H1 (cell line): ENCODE results near the gene CACFD1. TPM values are rescaled to one million over a fixed set of nuclear protein-coding genes. Genes with fewer than 3 reads are reported as not detected.

Experiments used
- CTCF ChIA-PET: fragments of 300-600 bp; sonication (Branson Sonifier 250); formaldehyde crosslinking; loops from one replicate; lab custom pipeline; 2021; ENCODE audit not compliant: partially characterized antibody; lab: Charles Lee
- POLR2A ChIA-PET: fragments of 300-600 bp; sonication (Branson Sonifier 250); formaldehyde crosslinking; loops from one replicate; lab custom pipeline; 2021; ENCODE audit warnings: inconsistent platforms; ENCODE audit not compliant: partially characterized antibody; lab: Charles Lee
- DNase-seq, 2 experiments: peaks; one replicate each; pipeline versions ENCODE4 v3.0.0 to v3.0.0-alpha.2; 2010 to 2022; ENCODE audit warnings: low spot score in 2 of 2, low read depth in 1 of 2, mixed read lengths in 1 of 2
- FAIRE-seq: peaks from 2 replicates; lab custom pipeline; 2011; peaks lifted over from hg19 to GRCh38; lab: Jason Lieb, UNC
- H2AFZ ChIP-seq: 2 replicates; pipeline ENCODE4 v1.8.1; 2012; ENCODE audit warnings: low read length, inconsistent platforms
- H2AK5ac ChIP-seq: 2 replicates; pipeline ENCODE4 v1.6.1; 2013; ENCODE audit warnings: low read depth, low read length
- H2BK120ac ChIP-seq: replicated peaks from 2 replicates; pipeline ENCODE3; 2013; ENCODE audit warnings: low read depth, low read length, inconsistent platforms
- H2BK12ac ChIP-seq: 2 replicates; pipeline ENCODE4 v1.6.1; 2013; ENCODE audit warnings: low read depth, low read length
- H2BK15ac ChIP-seq: 2 replicates; pipeline ENCODE4 v1.6.1; 2013; ENCODE audit warnings: low read length
- H2BK20ac ChIP-seq: 2 replicates; pipeline ENCODE4 v1.6.1; 2013; ENCODE audit warnings: low read length
- H2BK5ac ChIP-seq: 2 replicates; pipeline ENCODE4 v1.6.1; 2013; ENCODE audit warnings: low read depth, low read length
- H3K14ac ChIP-seq: 2 replicates; pipeline ENCODE4 v1.6.1; 2013; ENCODE audit warnings: inconsistent platforms; ENCODE audit not compliant: insufficient read length
- H3K18ac ChIP-seq: 2 replicates; pipeline ENCODE4 v1.6.1; 2013; ENCODE audit warnings: low read length; ENCODE audit errors: extremely low read depth
- H3K23ac ChIP-seq: 2 replicates; pipeline ENCODE4 v1.6.1; 2013; ENCODE audit warnings: inconsistent platforms; ENCODE audit not compliant: insufficient read length
- H3K23me2 ChIP-seq: 2 replicates; pipeline ENCODE4 v1.6.1; 2013; ENCODE audit warnings: low read depth, low read length
- H3K27ac ChIP-seq: 2 replicates; pipeline ENCODE4 v1.6.1; 2011; ENCODE audit warnings: low read depth, low read length, inconsistent platforms
- H3K27me3 ChIP-seq, 4 experiments: replicated peaks in 1 of 4; 1 replicate in 1 of 4; 2 replicates in 3 of 4; pipeline versions ENCODE4 v1.6.1 to v1.8.1; 2011 to 2013; ENCODE audit warnings: low read length in 3 of 4, mild to moderate bottlenecking in 3 of 4, inconsistent platforms in 2 of 4, mixed read lengths in 2 of 4, moderate library complexity in 1 of 4; ENCODE audit not compliant: control insufficient read depth in 3 of 4, insufficient read depth in 3 of 4; ENCODE audit errors: extremely low read depth in 1 of 4
- H3K36me3 ChIP-seq, 4 experiments: 2 replicates each; pipeline versions ENCODE4 v1.6.1 to v1.8.1; 2011 to 2013; ENCODE audit warnings: mild to moderate bottlenecking in 4 of 4, low read length in 3 of 4, moderate library complexity in 2 of 4, control low read depth in 1 of 4, inconsistent platforms in 1 of 4; ENCODE audit not compliant: insufficient read depth in 4 of 4, control insufficient read depth in 2 of 4
- H3K4ac ChIP-seq: replicated peaks from 2 replicates; pipeline ENCODE3; 2013; ENCODE audit warnings: low read length, low read depth, mixed read lengths, inconsistent platforms; ENCODE audit not compliant: insufficient read length
- H3K4me1 ChIP-seq, 4 experiments: replicated peaks in 1 of 4; 1 replicate in 1 of 4; 2 replicates in 3 of 4; pipeline versions ENCODE4 v1.6.1 to v1.8.1; 2011 to 2013; ENCODE audit warnings: low read length in 3 of 4, inconsistent platforms in 2 of 4, mixed read lengths in 1 of 4; ENCODE audit not compliant: insufficient read depth in 4 of 4, control insufficient read depth in 3 of 4
- H3K4me2 ChIP-seq, 2 experiments: 2 replicates each; pipeline versions ENCODE4 v1.6.1 to v1.8.1; 2011 to 2013; ENCODE audit warnings: low read depth in 2 of 2, low read length in 2 of 2, control low read depth in 1 of 2, inconsistent platforms in 1 of 2, mild to moderate bottlenecking in 1 of 2; ENCODE audit not compliant: insufficient read depth in 1 of 2
- H3K4me3 ChIP-seq, 4 experiments: fragments of 200-600, 300-600 bp in 1 of 4; sonication (generic), shearing (Covaris generic), sonication (Bioruptor Twin) in 1 of 4; 2 replicates each; pipeline versions ENCODE4 v1.5.1 to v1.8.1; 2011 to 2016; ENCODE audit warnings: low read length in 4 of 4, low read depth in 3 of 4, control low read depth in 2 of 4, inconsistent platforms in 2 of 4, mild to moderate bottlenecking in 2 of 4, mixed read lengths in 1 of 4, moderate library complexity in 1 of 4; ENCODE audit not compliant: insufficient read depth in 2 of 4; ENCODE audit errors: extremely low read depth in 1 of 4
- H3K56ac ChIP-seq: replicated peaks from 2 replicates; pipeline ENCODE3; 2013; ENCODE audit warnings: low read depth, mild to moderate bottlenecking, mixed read lengths, low read length, inconsistent platforms; ENCODE audit not compliant: insufficient read length
- H3K79me1 ChIP-seq: 2 replicates; pipeline ENCODE4 v1.6.1; 2013; ENCODE audit warnings: low read depth, low read length, control low read depth
- H3K79me2 ChIP-seq, 2 experiments: 2 replicates each; pipeline versions ENCODE4 v1.6.1 to v1.8.1; 2012 to 2013; ENCODE audit warnings: low read length in 2 of 2, mild to moderate bottlenecking in 2 of 2, inconsistent platforms in 1 of 2; ENCODE audit not compliant: insufficient read depth in 2 of 2, control insufficient read depth in 1 of 2
- H3K9ac ChIP-seq, 4 experiments: replicated peaks in 1 of 4; 1 replicate in 1 of 4; 2 replicates in 3 of 4; pipeline versions ENCODE4 v1.6.1 to v1.8.1; 2011 to 2013; ENCODE audit warnings: low read depth in 3 of 4, low read length in 3 of 4, control low read depth in 2 of 4, mild to moderate bottlenecking in 2 of 4, moderate library complexity in 2 of 4, inconsistent platforms in 1 of 4; ENCODE audit errors: extremely low read depth in 1 of 4
- H3K9me3 ChIP-seq, 2 experiments: 2 replicates each; pipeline versions ENCODE4 v1.6.1 to v1.8.1; 2012 to 2013; ENCODE audit warnings: mild to moderate bottlenecking in 2 of 2, moderate library complexity in 2 of 2, control low read depth in 1 of 2, inconsistent platforms in 1 of 2, low read depth in 1 of 2, low read length in 1 of 2, mixed read lengths in 1 of 2; ENCODE audit not compliant: insufficient read depth in 2 of 2
- H4K20me1 ChIP-seq, 2 experiments: replicated peaks in 1 of 2; 2 replicates each; pipeline versions ENCODE3 to v1.8.1; 2011 to 2013; ENCODE audit warnings: inconsistent platforms in 2 of 2, low read length in 2 of 2, mild to moderate bottlenecking in 1 of 2; ENCODE audit not compliant: insufficient read depth in 2 of 2, control insufficient read depth in 1 of 2
- H4K5ac ChIP-seq: 2 replicates; pipeline ENCODE4 v1.6.1; 2013; ENCODE audit warnings: low read length, low read depth, mixed read lengths, inconsistent platforms; ENCODE audit not compliant: insufficient read length
- H4K8ac ChIP-seq: 2 replicates; pipeline ENCODE4 v1.8.0; 2013; ENCODE audit warnings: mild to moderate bottlenecking, moderate library complexity, low read length, inconsistent platforms; ENCODE audit not compliant: insufficient read depth; ENCODE audit errors: extremely low read depth
- H4K91ac ChIP-seq: replicated peaks from 2 replicates; pipeline ENCODE3; 2013; ENCODE audit warnings: low read length, mixed read lengths, inconsistent platforms; ENCODE audit not compliant: insufficient read length
- BRCA1 ChIP-seq: IDR thresholded peaks from 2 replicates; pipeline ENCODE4 v1.6.1; 2012; ENCODE audit warnings: low read depth, low read length, improper control_type of control experiment
- CBX5 ChIP-seq: fragments of 300-800, 300-1000 bp; sonication (generic); IDR thresholded peaks from 2 replicates; pipeline ENCODE4 v1.7.1; 2016; ENCODE audit warnings: antibody characterized with exemption, low read length, low read depth
- CTBP2 ChIP-seq: IDR thresholded peaks from 2 replicates; pipeline ENCODE4 v1.7.0; 2011; ENCODE audit warnings: borderline replicate concordance, mild to moderate bottlenecking, moderate library complexity, mixed read lengths, low read length; ENCODE audit not compliant: insufficient read depth, insufficient read length
- GTF2F1 ChIP-seq: IDR thresholded peaks from 2 replicates; pipeline ENCODE4 v1.6.1; 2012; ENCODE audit warnings: low read depth, low read length, improper control_type of control experiment, borderline replicate concordance
- KDM5A ChIP-seq: fragments of 200-600 bp; IDR thresholded peaks from 2 replicates; pipeline ENCODE4 v1.7.1; 2012; ENCODE audit warnings: mild to moderate bottlenecking, low read length, inconsistent platforms, mixed read lengths
- POU5F1 ChIP-seq: IDR thresholded peaks from 2 replicates; pipeline ENCODE4 v1.6.1; 2011; ENCODE audit warnings: low read depth, mild to moderate bottlenecking, low read length, moderate library complexity
- RAD21 ChIP-seq, 2 experiments: IDR thresholded peaks in 1 of 2; conservative IDR thresholded peaks in 1 of 2; 2 replicates each; pipeline ENCODE4 v1.6.1; 2011; ENCODE audit warnings: low read depth in 2 of 2, low read length in 2 of 2, improper control_type of control experiment in 1 of 2, inconsistent platforms in 1 of 2, mild to moderate bottlenecking in 1 of 2, moderate library complexity in 1 of 2
- RBBP5 ChIP-seq: IDR thresholded peaks from 2 replicates; pipeline ENCODE4 v1.7.1; 2012; ENCODE audit warnings: low read depth, mild to moderate bottlenecking, inconsistent platforms, low read length, moderate library complexity, borderline replicate concordance
- WGBS, 2 experiments: shearing (Covaris generic) in 1 of 2; methylation state at CpG; one replicate each; pipeline versions ENCODE4 v1.1.6 to v1.1.7; 2013 to 2015; ENCODE audit warnings: low lambda C conversion rate in 2 of 2, mixed read lengths in 2 of 2, inconsistent platforms in 1 of 2, low coverage in 1 of 2, missing lambda C conversion rate in 1 of 2; ENCODE audit not compliant: insufficient replicate concordance in 2 of 2, insufficient coverage in 1 of 2, insufficient read length in 1 of 2; ENCODE audit errors: extremely low coverage in 1 of 2, missing lambda C conversion rate in 1 of 2; 5-methylcytosine and 5-hydroxymethylcytosine counted together
- polyA plus RNA-seq, 7 experiments: library from polyadenylated mRNA; depleted of rRNA in 3 of 7; stranded (reverse) in 5 of 7; unstranded in 2 of 7; fragments of >200 nt in 5 of 7; fragments of 200-250 nt in 2 of 7; gene quantifications; 1 replicate in 5 of 7; 2 replicates in 1 of 7; 4 replicates in 1 of 7; pipeline versions ENCODE4 v1.2.1 to v1.2.3, GENCODE V29; 2011 to 2013; ENCODE audit warnings: missing spikeins in 2 of 7, mixed read lengths in 2 of 7
- total RNA-seq: library from RNA; stranded (reverse); fragmentation: NEBNext Ultra II Directional; extraction: Animal tissue kit (Norgen Biotek cat#: 25700); gene quantifications from 2 replicates; pipeline ENCODE4 v1.2.1, GENCODE V29; 2021

Gene CACFD1
- total and polyA plus RNA-seq, 2 of the 8 experiments (the other 6 are each of a cell fraction or from before 2014, with no cell fraction given), result 13.4 to 15.5 TPM

- WGBS, 2 experiments, result 71% methylated on average over 4 of the region's 4 CpGs; no CpG with 5 or more reads in 1 of the 2 experiments
- POLR2A ChIA-PET, result interaction anchor here (1.2 to 2.9 kb wide), 2 partner anchors 78 to 87 kb away, joined by 3 to 7 read pairs; no protein-coding TSS in a partner anchor
Measured at GRCh38 chr9:133439337-133439736, 20.4 kb upstream of the CACFD1 start.

More at GRCh38 chr9:133439337-133439736, 20.4 kb upstream of the CACFD1 start:
- Histone ChIP-seq H2BK15ac (no peak overlapping the region), H3K9me3 (no peaks in the 10 kb centered on the region), H3K4me2 (no peak overlapping the region), H3K4me1 (no peaks in the 10 kb centered on the region), H3K23ac (no peak overlapping the region), H2AFZ (no peak overlapping the region), H3K9ac (no peak overlapping the region), H2BK120ac (no peak overlapping the region), H4K8ac (no peak overlapping the region), H3K23me2 (no peaks in the 10 kb centered on the region), H3K4ac (no peak overlapping the region), H3K79me1 (no peaks in the 10 kb centered on the region), H2BK20ac (no peak overlapping the region), H3K79me2 (no peaks in the 10 kb centered on the region), H3K14ac (no peak overlapping the region), H4K5ac (no peak overlapping the region), H4K91ac (no peak overlapping the region), H3K4me3 (no peak overlapping the region), H2BK12ac (no peak overlapping the region), H2BK5ac (no peak overlapping the region), H2AK5ac (no peak overlapping the region), H3K56ac (no peak overlapping the region), H3K27ac (no peak overlapping the region), H4K20me1 (peaks cover 0 to 2% of the 10 kb centered on the region in 2 experiments), H3K36me3 (no peaks in the 10 kb centered on the region), H3K27me3 (no peaks in the 10 kb centered on the region), H3K18ac (no peak overlapping the region)
- FAIRE-seq (no peak), DNase-seq (no peak)
- CTCF ChIA-PET, result interaction anchor here (0.6 to 1.9 kb wide), 5 partner anchors 13 to 51 kb away, joined by 3 to 5 read pairs (median 3); no protein-coding TSS in a partner anchor
- no peak for TF ChIP-seq BRCA1
- no peak for TF ChIP-seq KDM5A
- TF ChIP-seq RAD21 (IDR thresholded peaks at IDR 0.05 in 1 of 2, conservative IDR thresholded peaks at IDR 0.05 in 1 of 2; ENCODE audit: low read depth in 2 of 2, low read length in 2 of 2), result no peak
- no peak for TF ChIP-seq RBBP5
- no peak for TF ChIP-seq CTBP2
- TF ChIP-seq POU5F1, result no peak
- TF ChIP-seq CBX5, result no peak
- no peak for TF ChIP-seq GTF2F1
